OCI-LY7 (cell line): ENCODE data around the gene COL24A1. TPM values are rescaled to one million over a fixed set of nuclear protein-coding genes. Genes with fewer than 3 reads are reported as not detected.

Experiments
- BruUV-seq: library from RNA; stranded (reverse); fragments of 400-500 nt; replicated peaks from 2 replicates; lab custom pipeline; 2021; lab: Mats Ljungman, UMichigan
- CTCF ChIA-PET: fragments of 300-600 bp; sonication (Branson Sonifier 250); formaldehyde crosslinking; loops from one replicate; lab custom pipeline; 2022; ENCODE audit warnings: antibody characterized with exemption; ENCODE audit not compliant: unreplicated experiment; lab: Charles Lee
- POLR2A ChIA-PET: fragments of 300-600 bp; sonication (Branson Sonifier 250); formaldehyde crosslinking; loops from one replicate; lab custom pipeline; 2022; ENCODE audit warnings: antibody characterized with exemption; lab: Charles Lee
- DNase-seq: peaks from one replicate; pipeline ENCODE4 v3.0.0-alpha.2; 2015; ENCODE audit warnings: low spot score
- H2AFZ ChIP-seq: fragments of 200-600 bp; sonication (generic), shearing (Covaris generic); 2 replicates; pipeline ENCODE4 v1.6.1; 2014; ENCODE audit warnings: mild to moderate bottlenecking, antibody characterized with exemption, low read length, moderate library complexity
- H3K27ac ChIP-seq: fragments of 200-600 bp; sonication (generic); 2 replicates; pipeline ENCODE4 v1.5.1; 2014; ENCODE audit warnings: mixed run types, low read depth, mild to moderate bottlenecking, moderate library complexity, low read length, inconsistent platforms; ENCODE audit not compliant: poor library complexity, severe bottlenecking
- H3K36me3 ChIP-seq: fragments of 200-600 bp; sonication (generic); 2 replicates; pipeline ENCODE4 v1.6.1; 2014; ENCODE audit warnings: mild to moderate bottlenecking, antibody characterized with exemption, low read length, moderate library complexity, mixed read lengths; ENCODE audit not compliant: insufficient read depth
- H3K4me1 ChIP-seq: fragments of 200-600 bp; sonication (generic); 2 replicates; pipeline ENCODE4 v1.5.1; 2014; ENCODE audit warnings: mild to moderate bottlenecking, low read length; ENCODE audit not compliant: insufficient read depth, poor library complexity, severe bottlenecking
- H3K4me2 ChIP-seq: fragments of 200-600 bp; sonication (generic); 2 replicates; pipeline ENCODE4 v1.6.1; 2014; ENCODE audit warnings: mild to moderate bottlenecking, low read length
- H3K4me3 ChIP-seq: fragments of 200-600 bp; sonication (generic); 2 replicates; pipeline ENCODE4 v1.5.1; 2014; ENCODE audit warnings: mild to moderate bottlenecking, low read depth, low read length; ENCODE audit not compliant: poor library complexity, severe bottlenecking
- H3K79me2 ChIP-seq: fragments of 200-600 bp; sonication (generic); 2 replicates; pipeline ENCODE4 v1.6.1; 2016; ENCODE audit warnings: low read depth, mild to moderate bottlenecking, low read length, moderate library complexity, mixed read lengths; ENCODE audit not compliant: insufficient read depth
- H3K9me2 ChIP-seq: fragments of 200-600 bp; sonication (generic); 2 replicates; pipeline ENCODE4 v1.6.1; 2016; ENCODE audit warnings: mild to moderate bottlenecking, low read length, mixed read lengths; ENCODE audit not compliant: insufficient read depth
- H3K9me3 ChIP-seq: fragments of 200-600 bp; sonication (generic); 2 replicates; pipeline ENCODE4 v1.6.1; 2014; ENCODE audit warnings: mild to moderate bottlenecking, mixed run types, low read length, mixed read lengths
- H4K20me1 ChIP-seq: fragments of 200-600 bp; sonication (generic); 2 replicates; pipeline ENCODE4 v1.6.1; 2014; ENCODE audit warnings: mild to moderate bottlenecking, antibody characterized with exemption, low read length, moderate library complexity, mixed read lengths; ENCODE audit not compliant: insufficient read depth
- EZH2phosphoT487 ChIP-seq: fragments of 200-600 bp; sonication (generic); IDR thresholded peaks from 2 replicates; pipeline ENCODE4 v1.6.1; 2018; ENCODE audit warnings: low read depth, borderline replicate concordance, mild to moderate bottlenecking, mixed run types, antibody characterized with exemption, low read length, moderate library complexity, mixed read lengths
- intact Hi-C: fragments of 100-400 bp; cut with micrococcal nuclease; formaldehyde crosslinking; loops from one replicate; pipeline ENCODE4 v1.10.0; 2022; ENCODE audit not compliant: unreplicated experiment
- total RNA-seq, 2 experiments: library from RNA; depleted of rRNA in 1 of 2; stranded (reverse); fragments of >200 nt in 1 of 2; shearing (Covaris generic) in 1 of 2; gene quantifications; 2 replicates each; pipeline ENCODE4 v1.2.3, GENCODE V29; 2014 to 2022
- TF ChIP-seq, protein P1 (sequence below): fragments of 200-600 bp; sonication (generic); conservative IDR thresholded peaks from 2 replicates; pipeline ENCODE4 v1.5.1; 2014; ENCODE audit warnings: mild to moderate bottlenecking, antibody characterized with exemption, low read length, moderate library complexity, mixed read lengths

Gene COL24A1
- total RNA-seq, 2 experiments from 2014 or later, result 0.06 to 0.23 TPM

DNA sequence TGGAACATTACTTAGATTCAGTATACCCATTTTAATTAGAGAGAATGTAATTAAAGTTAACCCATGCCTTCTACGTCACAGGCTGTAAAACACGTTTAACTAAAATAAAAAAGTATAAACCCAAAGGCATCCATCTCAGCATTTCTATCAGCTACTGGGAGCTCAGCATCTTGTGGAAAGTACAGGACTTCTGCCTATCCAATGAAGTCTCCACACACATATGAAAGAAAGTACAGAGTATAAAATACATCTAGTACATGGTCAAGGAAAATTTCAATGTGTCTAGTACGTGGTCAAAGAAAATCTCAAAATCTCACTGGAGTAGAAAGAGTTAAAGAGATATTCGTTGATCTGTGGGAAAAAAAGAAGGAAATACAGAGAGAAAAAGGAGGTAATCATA, 306.9 kb downstream of the COL24A1 start:
- H2AFZ ChIP-seq, result no peak overlapping the region
- H3K27ac ChIP-seq, result no peak overlapping the region
- H3K4me2 ChIP-seq, result no peak overlapping the region
- no peaks in the 10 kb centered on the region for H3K79me2 ChIP-seq
- TF ChIP-seq, protein P1, sequence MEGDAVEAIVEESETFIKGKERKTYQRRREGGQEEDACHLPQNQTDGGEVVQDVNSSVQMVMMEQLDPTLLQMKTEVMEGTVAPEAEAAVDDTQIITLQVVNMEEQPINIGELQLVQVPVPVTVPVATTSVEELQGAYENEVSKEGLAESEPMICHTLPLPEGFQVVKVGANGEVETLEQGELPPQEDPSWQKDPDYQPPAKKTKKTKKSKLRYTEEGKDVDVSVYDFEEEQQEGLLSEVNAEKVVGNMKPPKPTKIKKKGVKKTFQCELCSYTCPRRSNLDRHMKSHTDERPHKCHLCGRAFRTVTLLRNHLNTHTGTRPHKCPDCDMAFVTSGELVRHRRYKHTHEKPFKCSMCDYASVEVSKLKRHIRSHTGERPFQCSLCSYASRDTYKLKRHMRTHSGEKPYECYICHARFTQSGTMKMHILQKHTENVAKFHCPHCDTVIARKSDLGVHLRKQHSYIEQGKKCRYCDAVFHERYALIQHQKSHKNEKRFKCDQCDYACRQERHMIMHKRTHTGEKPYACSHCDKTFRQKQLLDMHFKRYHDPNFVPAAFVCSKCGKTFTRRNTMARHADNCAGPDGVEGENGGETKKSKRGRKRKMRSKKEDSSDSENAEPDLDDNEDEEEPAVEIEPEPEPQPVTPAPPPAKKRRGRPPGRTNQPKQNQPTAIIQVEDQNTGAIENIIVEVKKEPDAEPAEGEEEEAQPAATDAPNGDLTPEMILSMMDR, result no peak
- TF ChIP-seq EZH2phosphoT487, result no peak
- no peak for DNase-seq
- no peaks in the 10 kb centered on the region for H3K9me2 ChIP-seq
- H4K20me1 ChIP-seq, result no peaks in the 10 kb centered on the region
- CTCF ChIA-PET, result no interaction called here
- POLR2A ChIA-PET, result no interaction called here
- H3K4me3 ChIP-seq, result no peak overlapping the region
- no peaks in the 10 kb centered on the region for H3K4me1 ChIP-seq
- H3K9me3 ChIP-seq, result no peaks in the 10 kb centered on the region
- no peaks in the 10 kb centered on the region for H3K36me3 ChIP-seq
- no TSS peak for BruUV-seq
- intact Hi-C loops, result no loop called here

DNA sequence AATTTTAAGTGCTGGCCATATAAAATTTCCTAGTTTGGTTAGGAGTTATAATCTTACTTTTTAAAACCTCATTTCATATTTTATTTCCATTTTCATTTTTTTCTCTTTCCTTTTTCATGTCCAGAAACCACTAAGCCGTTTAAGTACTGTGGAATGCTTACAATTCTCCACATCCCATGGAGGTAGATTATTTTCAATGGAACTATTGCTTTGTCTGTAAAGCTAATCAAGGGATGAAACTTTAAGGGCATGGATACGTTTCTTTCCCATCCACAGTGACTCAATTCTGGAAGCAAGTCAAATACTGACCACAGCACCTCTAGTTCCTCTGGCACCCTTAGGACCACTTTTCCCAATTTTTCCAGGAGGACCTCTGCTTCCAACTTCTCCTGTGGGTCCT, 309.2 kb downstream of the COL24A1 start:
- no peak overlapping the region for H3K4me2 ChIP-seq
- H3K4me1 ChIP-seq, result no peaks in the 10 kb centered on the region
- intact Hi-C loops, result no loop called here
- POLR2A ChIA-PET, result no interaction called here
- H3K4me3 ChIP-seq, result no peak overlapping the region
- H3K9me2 ChIP-seq, result no peaks in the 10 kb centered on the region
- no peak for DNase-seq
- H3K79me2 ChIP-seq, result no peaks in the 10 kb centered on the region
- no peaks in the 10 kb centered on the region for H3K36me3 ChIP-seq
- no peak overlapping the region for H3K27ac ChIP-seq
- CTCF ChIA-PET, result no interaction called here
- no peak overlapping the region for H2AFZ ChIP-seq
- H4K20me1 ChIP-seq, result no peaks in the 10 kb centered on the region
- TF ChIP-seq, protein P1, result no peak
- no peak for TF ChIP-seq EZH2phosphoT487
- BruUV-seq, result no TSS peak
- H3K9me3 ChIP-seq, result no peaks in the 10 kb centered on the region

DNA sequence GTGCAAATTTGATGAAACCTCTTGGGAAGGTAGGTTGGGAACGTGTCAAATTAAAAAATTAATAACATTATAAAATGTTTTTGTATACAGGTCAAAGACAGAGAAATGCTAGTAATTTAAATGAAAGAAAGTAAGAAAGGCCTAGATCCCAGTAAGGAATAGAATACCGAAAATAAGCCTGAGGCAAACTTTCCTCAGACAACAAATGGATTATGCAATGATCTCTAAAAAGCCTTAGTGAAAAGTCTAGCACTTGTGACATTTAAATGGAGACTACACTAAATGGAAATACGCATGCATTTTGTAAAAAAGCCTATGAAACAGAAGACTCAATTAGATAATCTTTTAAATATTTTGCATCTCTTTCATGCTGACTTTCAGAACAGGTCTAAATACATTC, 309.9 kb downstream of the COL24A1 start:
- Histone ChIP-seq H3K4me1 (no peaks in the 10 kb centered on the region), H3K4me2 (no peak overlapping the region), H2AFZ (no peak overlapping the region), H3K79me2 (no peaks in the 10 kb centered on the region), H3K9me2 (no peaks in the 10 kb centered on the region), H3K27ac (no peak overlapping the region), H4K20me1 (no peaks in the 10 kb centered on the region), H3K36me3 (no peaks in the 10 kb centered on the region), H3K9me3 (no peaks in the 10 kb centered on the region), H3K4me3 (no peak overlapping the region)
- ChIA-PET POLR2A (no interaction called here), CTCF (no interaction called here)
- no peak for DNase-seq
- intact Hi-C loops, result no loop called here
- BruUV-seq, result no TSS peak
- no peak for TF ChIP-seq EZH2phosphoT487
- TF ChIP-seq, protein P1, result no peak
